ENCODE measurements around the gene NIP7. TPM values are rescaled to one million over a fixed set of nuclear protein-coding genes. Genes with fewer than 3 reads are reported as not detected.

Gene NIP7
- total RNA-seq, 2 donors from 2014 or later = 22.0 to 23.7 TPM

DNA sequence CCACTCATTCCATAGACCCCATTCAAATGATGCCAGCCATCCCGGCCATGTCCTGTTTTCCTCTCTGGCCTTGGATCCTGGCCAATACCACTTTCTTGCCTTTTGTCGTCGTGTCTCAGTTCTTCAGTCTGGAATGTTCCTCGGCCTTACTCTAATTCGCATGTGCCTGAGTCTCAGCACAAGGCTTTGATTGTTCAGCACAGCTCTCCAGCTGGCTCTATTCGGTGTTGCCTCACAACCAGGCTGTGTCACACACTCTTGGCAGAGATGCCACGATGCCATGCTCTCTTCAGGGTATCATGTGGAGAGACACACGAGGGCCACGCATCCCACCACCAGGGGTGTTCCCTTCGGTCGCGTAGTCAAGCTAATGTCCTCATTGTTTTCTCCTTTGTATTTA lies 30.3 kb upstream of the NIP7 start:
- no peak for TF ChIP-seq CTCF (IDR thresholded peaks at IDR 0.05)
- no peaks in the 10 kb centered on the region for H3K27me3 ChIP-seq
- H3K9ac ChIP-seq (ENCODE audit: low read depth in 2 of 2, low read length in 2 of 2) = peak overlapping the region in 1 of 2 donors; percentile 12
- peaks cover 5% of the 10 kb centered on the region for H3K4me1 ChIP-seq
- no peak overlapping the region for H3K4me3 ChIP-seq
- no peaks in the 10 kb centered on the region for H3K36me3 ChIP-seq
- DNase-seq = no peak
- no peak overlapping the region for H3K27ac ChIP-seq
- intact Hi-C loops (cut with DNase I) = no loop called here
- H3K9me3 ChIP-seq = no peaks in the 10 kb centered on the region

DNA sequence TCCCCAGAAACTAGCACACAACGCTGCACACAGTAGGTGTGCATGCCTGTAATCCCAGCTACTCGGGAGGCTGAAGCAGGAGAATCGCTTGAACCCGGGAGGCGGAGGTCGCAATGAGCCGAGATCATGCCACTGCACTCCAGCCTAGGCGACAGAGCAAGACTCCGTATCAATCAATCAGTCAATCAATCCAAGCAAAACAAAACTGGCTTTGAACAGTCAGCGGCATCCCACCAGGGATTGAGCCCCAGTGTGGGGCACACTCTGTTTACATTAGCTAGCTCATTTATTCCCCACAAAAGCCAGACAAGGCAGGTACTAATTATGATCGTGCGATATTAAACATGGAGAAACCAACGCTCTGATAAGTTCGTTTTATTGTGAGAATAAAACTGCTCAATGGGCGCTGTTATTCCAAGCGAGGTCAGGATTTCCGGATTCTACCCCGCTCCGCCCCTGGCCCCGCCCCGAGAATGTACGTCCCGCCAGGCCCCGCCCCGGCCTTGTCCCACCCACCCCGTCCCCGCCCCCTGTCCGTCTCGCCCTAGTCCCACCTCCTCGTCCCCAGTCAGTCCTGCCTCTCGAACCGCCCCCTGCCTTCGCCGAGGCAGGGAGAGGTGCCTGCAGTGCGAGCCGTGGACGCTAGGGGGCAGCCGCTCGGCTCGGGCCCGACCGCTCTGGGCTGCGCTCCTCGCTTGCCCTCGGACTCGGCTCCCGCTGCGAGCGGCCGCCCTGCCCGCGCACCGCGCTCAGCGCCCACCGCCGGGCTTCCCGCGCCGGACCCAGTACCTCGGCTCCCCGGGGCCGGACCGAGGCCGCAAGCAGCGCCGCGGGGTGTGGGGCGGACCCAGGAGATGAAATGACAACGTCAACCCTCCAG lies 28.7 kb upstream of the NIP7 start, which contains the start of gene VPS4A:
Gene VPS4A, plus strand, starts transcription at position 698 of the 880 bp plus-strand sequence. Its CDS starts 162 bp downstream, at position 860.
- Histone ChIP-seq H3K4me3 (peak within 1 kb of the TSS; percentile 96), H3K9ac (ENCODE audit: low read depth in 2 of 2, low read length in 2 of 2) (peak within 1 kb of the TSS; percentile 76 to 87), H3K36me3 (no peaks in the 10 kb centered on the region), H3K27me3 (no peaks in the 10 kb centered on the region), H3K9me3 (no peaks in the 10 kb centered on the region), H3K4me1 (peaks cover 5% of the 10 kb centered on the region), H3K27ac (peak within 1 kb of the TSS; percentile 90)
- TF ChIP-seq CTCF (IDR thresholded peaks at IDR 0.05) = peak; percentile 84
- peak; percentile 97 for DNase-seq
- intact Hi-C loops (cut with DNase I) = loop anchor here (10.0 kb wide), 1 partner anchor 64 kb away; no protein-coding TSS in a partner anchor

DNA sequence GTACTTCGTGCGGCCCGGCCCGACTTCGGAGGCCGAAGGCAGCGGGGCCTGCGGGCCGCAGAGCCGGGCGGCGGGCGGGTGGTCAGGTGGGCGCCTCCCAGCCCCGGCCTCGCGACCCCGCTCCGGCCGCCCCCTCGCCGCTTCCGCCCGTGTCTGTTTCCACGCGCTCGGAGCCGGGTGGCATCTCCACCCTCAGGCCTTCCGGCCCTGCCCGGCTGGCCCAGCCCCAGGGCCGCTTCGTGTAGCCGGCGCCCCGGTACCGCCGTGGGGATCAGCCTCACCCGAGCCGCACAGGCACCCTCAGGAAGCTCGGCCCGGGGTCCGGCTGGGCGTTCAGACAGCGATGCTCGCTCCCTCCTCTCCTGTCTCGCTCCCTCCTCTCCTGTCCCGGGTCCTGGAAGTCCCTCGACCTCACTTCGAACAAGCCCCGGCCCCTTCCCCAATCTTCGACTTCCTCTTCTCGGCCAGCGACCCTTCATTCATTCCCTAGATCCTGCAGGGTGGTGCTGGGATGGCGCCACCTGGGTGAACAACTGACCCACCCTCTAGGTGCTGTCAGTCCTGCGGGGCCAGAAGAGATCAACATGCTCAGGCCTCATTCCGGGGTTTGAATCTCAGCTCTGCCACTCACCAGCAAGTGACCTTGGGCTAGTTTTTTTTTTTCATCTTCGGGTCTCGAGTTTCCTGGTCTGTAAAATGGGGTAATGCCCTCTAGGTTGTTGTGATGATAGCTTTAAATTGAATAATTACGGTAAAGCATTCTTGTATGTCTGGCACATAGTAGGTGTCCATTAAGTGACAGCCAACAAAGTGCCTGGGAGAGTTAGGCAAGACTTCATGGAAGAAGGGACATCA lies 27.8 kb upstream of the NIP7 start:
- no peaks in the 10 kb centered on the region for H3K27me3 ChIP-seq
- peak; percentile 53 for DNase-seq
- H3K27ac ChIP-seq = peak overlapping the region; percentile 90
- intact Hi-C loops (cut with DNase I) = loop anchor here (10.0 kb wide), 1 partner anchor 63 kb away; no protein-coding TSS in a partner anchor
- H3K9ac ChIP-seq (ENCODE audit: low read depth in 2 of 2, low read length in 2 of 2) = peak overlapping the region; percentile 76 to 87
- H3K4me3 ChIP-seq = peak overlapping the region; percentile 96
- H3K36me3 ChIP-seq = peaks cover 7% of the 10 kb centered on the region
- no peaks in the 10 kb centered on the region for H3K9me3 ChIP-seq
- TF ChIP-seq CTCF (IDR thresholded peaks at IDR 0.05) = no peak
- H3K4me1 ChIP-seq = peaks cover 5% of the 10 kb centered on the region

GRCh38 chr16:69313469-69313868 lies 26.1 kb upstream of the NIP7 start:
- Histone ChIP-seq H3K4me1 (peaks cover 5% of the 10 kb centered on the region), H3K9me3 (no peaks in the 10 kb centered on the region), H3K9ac (ENCODE audit: low read depth in 2 of 2, low read length in 2 of 2) (no peak overlapping the region), H3K4me3 (no peak overlapping the region), H3K27ac (no peak overlapping the region), H3K27me3 (no peaks in the 10 kb centered on the region), H3K36me3 (peaks cover 11% of the 10 kb centered on the region)
- no peak for TF ChIP-seq CTCF (IDR thresholded peaks at IDR 0.05)
- intact Hi-C loops (cut with DNase I) = loop anchor here (10.0 kb wide), 1 partner anchor 61 kb away; no protein-coding TSS in a partner anchor
- DNase-seq = no peak

- TF ChIP-seq CTCF (IDR thresholded peaks at IDR 0.05) = no peak
- peaks cover 20% of the 10 kb centered on the region for H3K36me3 ChIP-seq
- intact Hi-C loops (cut with DNase I) = loop anchor here (10.0 kb wide), 1 partner anchor 60 kb away; no protein-coding TSS in a partner anchor
- H3K4me1 ChIP-seq = peaks cover 5% of the 10 kb centered on the region
- H3K27me3 ChIP-seq = no peaks in the 10 kb centered on the region
- DNase-seq = no peak
- H3K9ac ChIP-seq (ENCODE audit: low read depth in 2 of 2, low read length in 2 of 2) = no peak overlapping the region
- no peak overlapping the region for H3K27ac ChIP-seq
- H3K4me3 ChIP-seq = no peak overlapping the region
- no peaks in the 10 kb centered on the region for H3K9me3 ChIP-seq
Measured at GRCh38 chr16:69314534-69314933, 25.0 kb upstream of the NIP7 start.
